ENCODE results near the gene RIOX2. TPM values are rescaled to one million over a fixed set of nuclear protein-coding genes. Genes with fewer than 3 reads are reported as not detected.

Gene RIOX2
- total RNA-seq, 3 donors from 2014 or later (not counting 1 experiment from before 2014, with no cell fraction given) = 8.7 to 16.2 (median 13.5) TPM

DNA sequence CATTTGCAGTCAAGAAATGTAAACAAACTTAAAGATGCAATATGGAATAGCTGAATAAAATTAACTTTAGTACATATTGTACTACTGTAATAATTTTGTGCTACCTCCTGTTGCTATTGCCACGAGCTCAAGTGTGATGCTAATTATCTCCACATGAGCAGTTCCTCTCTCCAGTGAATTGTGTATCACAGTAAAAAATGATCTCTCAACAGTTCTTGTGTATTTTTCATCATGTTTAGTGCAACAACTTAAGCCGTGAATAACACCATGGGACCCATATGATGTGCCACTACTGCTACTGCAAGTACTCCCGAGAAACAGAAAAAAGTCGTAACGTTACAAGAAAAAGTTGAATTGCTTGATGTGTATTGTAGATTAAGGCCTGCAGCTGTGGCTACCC is 12.4 kb downstream of the RIOX2 start:
- intact Hi-C loops (cut with micrococcal nuclease) = no loop called here
- H3K27me3 ChIP-seq (ENCODE audit: control insufficient read depth, insufficient read depth, low read length) = no peaks in the 10 kb centered on the region
- no peak for TF ChIP-seq CTCF (IDR thresholded peaks at IDR 0.05)
- 100% methylated on average over 5 of the region's 5 CpGs for WGBS (ENCODE audit: insufficient coverage)
- no peaks in the 10 kb centered on the region for H3K4me1 ChIP-seq (ENCODE audit: control insufficient read depth, insufficient read depth, low read length)
- no peaks in the 10 kb centered on the region for H3K9me3 ChIP-seq (ENCODE audit: control insufficient read depth, insufficient read depth, low read length)
- H3K27ac ChIP-seq (ENCODE audit: low read length) = no peak overlapping the region
- Mint-ChIP-seq H3K9me3 (no peaks in the 10 kb centered on the region), H3K27me3 (ENCODE audit: low read depth in 2 of 2) (no peaks in the 10 kb centered on the region), H3K36me3 (no peaks in the 10 kb centered on the region), H3K4me3 (no peak overlapping the region), H3K27ac (no peak overlapping the region), H3K4me1 (peaks cover 13 to 20% of the 10 kb centered on the region in 2 donors)
- DNase-seq (no peak), ATAC-seq (no peak)
- no peak overlapping the region for H3K4me3 ChIP-seq (ENCODE audit: low read length)
- H3K36me3 ChIP-seq (ENCODE audit: control insufficient read depth, insufficient read depth, low read length) = peaks cover 33% of the 10 kb centered on the region

DNA sequence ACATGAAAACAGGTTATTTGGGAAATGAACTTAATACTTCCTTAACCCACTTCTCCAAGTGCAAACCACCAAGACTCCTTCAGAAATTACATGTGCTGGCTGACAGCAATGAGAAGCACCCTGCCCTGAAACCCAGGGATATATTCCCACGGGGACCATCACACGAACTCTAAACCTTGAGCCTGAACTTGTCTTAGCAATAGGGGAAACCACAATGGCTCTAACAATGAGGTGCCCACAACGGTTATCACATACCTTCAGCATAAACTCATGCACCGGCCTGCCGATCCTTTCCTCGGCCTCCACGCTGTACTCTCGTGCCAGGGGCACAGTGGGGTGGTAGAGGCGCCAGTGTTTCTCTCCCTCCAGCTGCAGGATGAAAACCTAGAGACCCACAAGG is 13.4 kb downstream of the RIOX2 start:
- 90% methylated on average over 9 of the region's 9 CpGs for WGBS (ENCODE audit: insufficient coverage)
- Mint-ChIP-seq H3K9me3 (no peaks in the 10 kb centered on the region), H3K27me3 (ENCODE audit: low read depth in 2 of 2) (no peaks in the 10 kb centered on the region), H3K36me3 (no peaks in the 10 kb centered on the region), H3K27ac (no peak overlapping the region), H3K4me3 (no peak overlapping the region), H3K4me1 (peaks cover 13 to 18% of the 10 kb centered on the region in 2 donors)
- H3K27me3 ChIP-seq (ENCODE audit: control insufficient read depth, insufficient read depth, low read length) = no peaks in the 10 kb centered on the region
- H3K4me1 ChIP-seq (ENCODE audit: control insufficient read depth, insufficient read depth, low read length) = no peaks in the 10 kb centered on the region
- TF ChIP-seq CTCF (IDR thresholded peaks at IDR 0.05) = no peak
- intact Hi-C loops (cut with micrococcal nuclease) = no loop called here
- H3K9me3 ChIP-seq (ENCODE audit: control insufficient read depth, insufficient read depth, low read length) = no peaks in the 10 kb centered on the region
- H3K36me3 ChIP-seq (ENCODE audit: control insufficient read depth, insufficient read depth, low read length) = peaks cover 33% of the 10 kb centered on the region
- H3K4me3 ChIP-seq (ENCODE audit: low read length) = no peak overlapping the region
- DNase-seq (no peak), ATAC-seq (no peak)
- H3K27ac ChIP-seq (ENCODE audit: low read length) = no peak overlapping the region

DNA sequence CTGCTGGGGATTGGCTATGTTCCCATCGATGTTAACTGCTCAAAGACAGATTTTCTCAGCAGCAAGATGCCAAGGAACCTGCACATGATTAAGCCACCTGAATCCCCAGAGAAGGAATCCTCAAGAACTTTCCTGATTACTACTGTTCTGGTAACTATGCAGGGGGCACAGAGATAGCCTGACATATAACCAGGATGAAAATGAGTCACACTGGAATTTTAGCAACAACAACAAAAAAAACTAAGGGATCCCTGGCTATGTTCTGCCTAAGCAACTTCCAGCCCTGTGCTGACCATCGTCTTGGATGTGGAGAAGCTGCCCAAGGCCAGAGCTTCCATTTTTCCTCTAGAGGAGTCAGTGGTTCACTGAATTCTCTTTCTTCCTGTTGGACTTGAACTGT is 13.8 kb downstream of the RIOX2 start:
- no peak overlapping the region for H3K4me3 Mint-ChIP-seq
- WGBS (ENCODE audit: insufficient coverage) = 98% methylated on average over 2 of the region's 2 CpGs
- H3K4me1 Mint-ChIP-seq = peaks cover 13 to 14% of the 10 kb centered on the region in 2 donors
- no peak overlapping the region for H3K27ac ChIP-seq (ENCODE audit: low read length)
- H3K9me3 Mint-ChIP-seq = no peaks in the 10 kb centered on the region
- no peaks in the 10 kb centered on the region for H3K27me3 ChIP-seq (ENCODE audit: control insufficient read depth, insufficient read depth, low read length)
- peaks cover 32% of the 10 kb centered on the region for H3K36me3 ChIP-seq (ENCODE audit: control insufficient read depth, insufficient read depth, low read length)
- no peak for TF ChIP-seq CTCF (IDR thresholded peaks at IDR 0.05)
- DNase-seq (no peak), ATAC-seq (no peak)
- no peak overlapping the region for H3K27ac Mint-ChIP-seq
- intact Hi-C loops (cut with micrococcal nuclease) = no loop called here
- H3K9me3 ChIP-seq (ENCODE audit: control insufficient read depth, insufficient read depth, low read length) = no peaks in the 10 kb centered on the region
- H3K36me3 Mint-ChIP-seq = no peaks in the 10 kb centered on the region
- H3K27me3 Mint-ChIP-seq (ENCODE audit: low read depth in 2 of 2) = no peaks in the 10 kb centered on the region
- H3K4me1 ChIP-seq (ENCODE audit: control insufficient read depth, insufficient read depth, low read length) = no peaks in the 10 kb centered on the region
- H3K4me3 ChIP-seq (ENCODE audit: low read length) = no peak overlapping the region

DNA sequence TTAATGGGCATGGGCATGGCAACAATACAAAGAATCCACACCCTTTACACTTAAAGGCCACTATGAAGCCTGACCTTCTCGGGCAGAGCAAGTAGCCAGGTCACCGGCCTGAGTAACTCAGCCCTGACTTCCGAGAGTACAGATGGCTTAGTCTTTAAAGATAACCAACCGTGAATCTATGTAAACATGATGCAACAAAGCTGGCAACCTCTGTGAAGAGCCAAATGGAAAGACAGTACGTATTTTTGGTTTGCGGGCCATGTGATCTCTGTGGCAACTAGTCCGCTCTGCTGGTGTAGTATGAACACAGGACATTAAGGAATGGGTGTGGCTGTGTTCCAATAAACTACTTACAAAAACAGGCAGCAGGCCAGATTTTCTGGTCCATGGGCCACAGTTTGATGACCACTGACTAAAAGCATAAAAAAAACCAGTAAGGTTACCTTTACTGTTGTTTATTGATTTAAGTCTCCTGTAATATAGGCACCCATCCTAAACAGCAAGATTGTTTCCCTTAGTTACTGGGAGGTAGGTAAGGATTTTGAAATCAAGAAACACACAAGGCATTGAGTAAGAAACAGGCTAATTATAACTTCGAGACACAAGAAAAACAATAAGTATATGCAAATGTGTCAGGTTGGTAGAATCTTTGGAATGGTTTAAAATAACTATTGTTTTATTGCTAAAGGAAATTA is 14.5 kb downstream of the RIOX2 start:
- H3K36me3 Mint-ChIP-seq = no peaks in the 10 kb centered on the region

More for the DNA sequence above, 14.5 kb downstream of the RIOX2 start:
- DNase-seq (no peak), ATAC-seq (no peak)
- TF ChIP-seq CTCF (IDR thresholded peaks at IDR 0.05) = no peak
- Mint-ChIP-seq H3K9me3 (no peaks in the 10 kb centered on the region), H3K4me3 (no peak overlapping the region), H3K27me3 (ENCODE audit: low read depth in 2 of 2) (no peaks in the 10 kb centered on the region), H3K27ac (no peak overlapping the region), H3K4me1 (peaks cover 13% of the 10 kb centered on the region in 2 donors)
- H3K4me3 ChIP-seq (ENCODE audit: low read length) = no peak overlapping the region
- intact Hi-C loops (cut with micrococcal nuclease) = no loop called here
- 95% methylated on average over 8 of the region's 8 CpGs for WGBS (ENCODE audit: insufficient coverage)
- no peaks in the 10 kb centered on the region for H3K27me3 ChIP-seq (ENCODE audit: control insufficient read depth, insufficient read depth, low read length)
- no peaks in the 10 kb centered on the region for H3K9me3 ChIP-seq (ENCODE audit: control insufficient read depth, insufficient read depth, low read length)
- H3K4me1 ChIP-seq (ENCODE audit: control insufficient read depth, insufficient read depth, low read length) = no peaks in the 10 kb centered on the region
- H3K36me3 ChIP-seq (ENCODE audit: control insufficient read depth, insufficient read depth, low read length) = peaks cover 32% of the 10 kb centered on the region
- no peak overlapping the region for H3K27ac ChIP-seq (ENCODE audit: low read length)
